OCI-LY1 (cell line): ENCODE data around the gene EVI2A.

Source experiments
- CTCF ChIP-seq: fragments of 200-600 bp; sonication (generic), shearing (Covaris generic); IDR thresholded peaks from 2 replicates; pipeline ENCODE4 v1.5.1; 2017; ENCODE audit warnings: mild to moderate bottlenecking, antibody characterized with exemption, low read length, moderate library complexity, mixed read lengths
- EZH2 ChIP-seq: fragments of 200-600 bp; sonication (generic), shearing (Covaris generic); IDR thresholded peaks from 2 replicates; pipeline ENCODE4 v1.8.0; 2017; ENCODE audit warnings: borderline replicate concordance, mixed run types, mild to moderate bottlenecking, antibody characterized with exemption, low read length, moderate library complexity, mixed read lengths

- TF ChIP-seq CTCF (no peak), EZH2 (no peak)
Observed at GRCh38 chr17:31269036-31269577, 52.3 kb downstream of the EVI2A start.
